ENCODE data around the gene RAB34.

DNA sequence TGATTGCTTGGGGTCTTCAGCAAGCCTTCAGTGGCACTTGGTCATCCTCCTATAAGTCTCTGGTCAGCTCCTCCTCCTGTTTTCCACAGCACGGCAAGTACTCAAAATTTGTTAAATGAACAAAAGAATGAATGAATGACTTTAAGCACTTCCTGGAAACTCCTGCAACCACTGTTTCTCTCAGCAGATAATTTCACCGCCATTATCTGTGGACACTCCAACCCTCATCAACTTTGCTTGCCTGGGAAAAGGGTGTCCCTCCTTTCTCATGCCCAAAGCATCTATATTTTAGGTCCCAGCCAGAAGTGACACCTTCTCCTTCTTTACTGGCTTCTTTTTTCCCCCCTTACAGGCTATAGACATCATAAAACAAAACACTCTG is 10.3 kb downstream of the RAB34 start:
- TF ChIP-seq, protein P1, sequence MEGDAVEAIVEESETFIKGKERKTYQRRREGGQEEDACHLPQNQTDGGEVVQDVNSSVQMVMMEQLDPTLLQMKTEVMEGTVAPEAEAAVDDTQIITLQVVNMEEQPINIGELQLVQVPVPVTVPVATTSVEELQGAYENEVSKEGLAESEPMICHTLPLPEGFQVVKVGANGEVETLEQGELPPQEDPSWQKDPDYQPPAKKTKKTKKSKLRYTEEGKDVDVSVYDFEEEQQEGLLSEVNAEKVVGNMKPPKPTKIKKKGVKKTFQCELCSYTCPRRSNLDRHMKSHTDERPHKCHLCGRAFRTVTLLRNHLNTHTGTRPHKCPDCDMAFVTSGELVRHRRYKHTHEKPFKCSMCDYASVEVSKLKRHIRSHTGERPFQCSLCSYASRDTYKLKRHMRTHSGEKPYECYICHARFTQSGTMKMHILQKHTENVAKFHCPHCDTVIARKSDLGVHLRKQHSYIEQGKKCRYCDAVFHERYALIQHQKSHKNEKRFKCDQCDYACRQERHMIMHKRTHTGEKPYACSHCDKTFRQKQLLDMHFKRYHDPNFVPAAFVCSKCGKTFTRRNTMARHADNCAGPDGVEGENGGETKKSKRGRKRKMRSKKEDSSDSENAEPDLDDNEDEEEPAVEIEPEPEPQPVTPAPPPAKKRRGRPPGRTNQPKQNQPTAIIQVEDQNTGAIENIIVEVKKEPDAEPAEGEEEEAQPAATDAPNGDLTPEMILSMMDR (IDR thresholded peaks at IDR 0.05): no peak
- no peak for TF ChIP-seq POLR2A (IDR thresholded peaks at IDR 0.05)

All from esophagus squamous epithelium (tissue), 4 donors.